ENCODE measurements around the gene MOBP.
A peak's percentile ranks its signal among the peaks of the same experiment; 100 is the strongest.
"Not testable (repeated sequence)": the region's sequence is repeated elsewhere in the genome, so short reads cannot be mapped to it uniquely, and the experiment has no call there.

The MOBP gene

GRCh38 chr3:39467394-39468107, at the start of gene MOBP:
MOBP (plus strand) TSS chr3:39467680; CDS start chr3:39502070, 34,390 bp downstream.
- no peak for DNase-seq (ENCODE audit: low read depth in 2 of 2)

- DNase-seq (ENCODE audit: low read depth in 2 of 2): not testable (repeated sequence)
These were observed 48.8 kb upstream of the MOBP start for GRCh38 chr3:39418556-39419225.

DNA sequence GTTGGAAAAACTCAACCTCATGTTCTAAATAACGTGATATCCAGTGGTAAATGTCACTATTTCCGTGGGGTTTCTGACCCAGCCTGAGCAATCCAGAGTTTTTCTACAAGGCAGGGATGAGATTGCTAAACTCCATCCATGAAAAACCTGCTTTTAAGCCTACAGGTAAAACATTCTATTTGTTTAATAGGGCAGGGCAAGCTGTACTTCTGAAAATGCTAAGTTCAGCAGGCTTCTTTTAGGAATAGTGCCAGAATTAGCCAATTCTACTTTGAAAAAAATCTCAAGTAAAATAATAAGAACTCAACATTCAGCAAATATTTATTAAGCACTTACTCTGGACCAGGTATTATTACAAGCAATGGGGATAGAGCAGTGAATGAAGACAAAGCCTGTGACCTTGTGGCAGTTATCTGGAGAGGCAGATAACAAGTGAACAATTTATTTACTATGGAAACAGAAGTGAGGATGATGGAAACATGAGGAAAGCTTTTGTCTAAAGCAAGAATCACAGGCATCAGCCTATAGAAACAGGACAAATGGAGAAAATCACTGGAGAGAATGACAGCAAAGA, 47.7 kb upstream of the MOBP start:
- no peak for DNase-seq (ENCODE audit: low read depth in 2 of 2)

DNA sequence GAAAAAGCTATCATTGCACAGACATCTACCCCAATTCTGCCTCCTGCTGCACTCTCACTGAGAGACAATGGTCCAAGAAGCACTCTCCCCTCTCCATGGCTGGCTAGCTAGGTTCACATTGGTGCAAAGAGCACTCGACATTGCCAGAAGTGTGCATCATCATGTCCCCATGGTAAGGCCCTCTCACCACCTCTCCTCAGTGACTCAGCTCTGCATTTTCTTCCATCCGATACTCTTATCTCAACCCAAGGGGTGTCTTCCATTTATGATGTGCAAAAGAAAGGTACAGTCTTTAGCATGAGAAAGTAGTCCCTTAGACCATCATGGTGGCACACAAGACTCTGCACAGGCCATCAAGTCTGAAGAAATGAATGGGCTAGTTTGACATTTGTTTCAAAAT, 46.9 kb upstream of the MOBP start:
- DNase-seq (ENCODE audit: low read depth in 2 of 2): no peak

- DNase-seq (ENCODE audit: low read depth in 2 of 2): no peak
These were observed 44.0 kb upstream of the MOBP start for GRCh38 chr3:39423436-39423970.

- no peak for DNase-seq (ENCODE audit: low read depth in 2 of 2)
These were observed 41.2 kb upstream of the MOBP start for GRCh38 chr3:39426312-39426711.

DNA sequence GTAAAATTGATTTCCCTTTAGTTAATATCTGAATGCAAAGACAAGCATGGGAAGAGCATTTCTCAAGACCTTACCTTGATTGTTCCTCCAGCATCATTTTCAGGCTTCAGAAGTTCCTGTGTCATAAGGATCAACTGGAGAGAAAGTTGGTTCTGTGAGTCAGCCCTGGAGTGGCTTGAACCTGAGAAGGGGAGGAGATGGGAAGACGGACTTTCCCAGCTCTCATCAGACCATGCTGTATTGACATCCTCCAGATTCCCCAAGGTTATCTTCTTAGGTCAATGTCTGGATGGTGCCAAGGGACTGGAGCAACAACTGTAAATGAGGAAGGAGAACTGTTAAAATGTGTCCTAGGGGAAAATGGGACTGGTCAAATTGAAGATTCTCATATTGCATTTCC, 40.0 kb upstream of the MOBP start:
- no peak for DNase-seq (ENCODE audit: low read depth in 2 of 2)

- DNase-seq (ENCODE audit: low read depth in 2 of 2): no peak
These were observed 38.7 kb upstream of the MOBP start for GRCh38 chr3:39428745-39429201.

GRCh38 chr3:39429466-39429865, 38.0 kb upstream of the MOBP start:
- no peak for DNase-seq (ENCODE audit: low read depth in 2 of 2)

- DNase-seq (ENCODE audit: low read depth in 2 of 2): no peak
These were observed 35.1 kb upstream of the MOBP start for GRCh38 chr3:39432342-39432741.

- DNase-seq (ENCODE audit: low read depth in 2 of 2): no peak
These were observed 33.8 kb upstream of the MOBP start for GRCh38 chr3:39433642-39434041.

GRCh38 chr3:39434574-39434973, 32.9 kb upstream of the MOBP start:
- DNase-seq (ENCODE audit: low read depth in 2 of 2): no peak

- DNase-seq (ENCODE audit: low read depth in 2 of 2): no peak
These were observed 32.3 kb upstream of the MOBP start for GRCh38 chr3:39435006-39435748.

DNA sequence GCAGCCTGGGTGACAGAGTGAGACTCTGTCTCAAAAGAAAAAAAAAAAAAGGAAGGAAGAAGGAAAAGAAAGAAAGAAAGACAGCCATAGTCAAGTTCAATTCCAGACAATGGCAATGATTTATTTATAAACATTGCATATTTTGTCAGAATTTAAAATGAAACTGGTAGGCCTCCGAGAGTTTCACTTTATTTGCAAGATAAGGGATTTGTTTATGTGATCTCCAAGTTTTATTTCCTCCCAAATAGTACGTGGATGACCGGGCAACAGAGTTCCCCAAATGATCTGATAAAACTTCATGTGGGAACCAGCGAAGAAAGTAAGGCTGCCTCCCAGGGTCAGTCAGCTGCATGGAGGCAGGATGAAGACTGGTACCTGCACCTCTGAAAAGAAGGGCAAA, 28.6 kb upstream of the MOBP start:
- DNase-seq (ENCODE audit: low read depth in 2 of 2): no peak

DNA sequence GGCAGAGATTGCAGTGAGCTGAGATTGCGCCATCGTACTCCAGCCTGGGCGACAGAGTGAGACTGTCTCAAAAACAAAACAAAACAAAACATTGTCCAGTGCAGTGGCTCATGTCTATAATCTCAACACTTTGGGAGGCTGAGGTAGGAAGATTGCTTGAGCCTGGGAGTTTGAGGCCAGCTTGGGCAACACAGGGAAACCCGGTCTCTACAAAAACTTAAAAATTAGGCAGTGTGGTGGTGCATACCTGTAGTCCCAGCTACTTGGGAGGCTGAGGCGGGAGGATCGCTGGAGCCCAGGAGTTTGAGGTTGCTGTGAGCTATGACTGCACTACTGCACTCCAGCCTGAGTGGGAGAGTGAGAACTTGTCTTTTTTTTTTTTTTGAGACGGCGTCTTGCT, 27.2 kb upstream of the MOBP start:
- no peak for DNase-seq (ENCODE audit: low read depth in 2 of 2)

- no peak for DNase-seq (ENCODE audit: low read depth in 2 of 2)
These were observed 23.9 kb upstream of the MOBP start for GRCh38 chr3:39443530-39443929.

DNA sequence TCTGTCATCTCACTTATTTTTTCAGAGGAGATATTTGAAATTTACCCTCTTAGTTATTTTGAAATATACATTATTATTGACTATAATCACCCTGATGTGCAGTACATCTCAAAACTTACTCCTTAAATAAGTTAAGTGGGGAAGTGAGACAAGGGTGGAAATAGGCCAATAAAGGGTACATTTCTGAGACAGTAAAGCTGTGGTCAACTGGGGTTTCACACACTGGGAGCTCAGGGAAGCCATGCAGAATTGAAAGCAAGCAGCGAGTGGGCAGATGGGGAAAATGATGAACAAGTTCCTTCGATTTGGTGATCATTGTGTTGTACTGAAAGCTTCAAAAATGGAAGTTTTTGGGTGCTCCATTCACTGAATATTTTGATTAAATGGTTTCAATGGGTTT, 21.6 kb upstream of the MOBP start:
- no peak for DNase-seq (ENCODE audit: low read depth in 2 of 2)

GRCh38 chr3:39446444-39446843, 21.0 kb upstream of the MOBP start:
- DNase-seq (ENCODE audit: low read depth in 2 of 2): no peak

DNA sequence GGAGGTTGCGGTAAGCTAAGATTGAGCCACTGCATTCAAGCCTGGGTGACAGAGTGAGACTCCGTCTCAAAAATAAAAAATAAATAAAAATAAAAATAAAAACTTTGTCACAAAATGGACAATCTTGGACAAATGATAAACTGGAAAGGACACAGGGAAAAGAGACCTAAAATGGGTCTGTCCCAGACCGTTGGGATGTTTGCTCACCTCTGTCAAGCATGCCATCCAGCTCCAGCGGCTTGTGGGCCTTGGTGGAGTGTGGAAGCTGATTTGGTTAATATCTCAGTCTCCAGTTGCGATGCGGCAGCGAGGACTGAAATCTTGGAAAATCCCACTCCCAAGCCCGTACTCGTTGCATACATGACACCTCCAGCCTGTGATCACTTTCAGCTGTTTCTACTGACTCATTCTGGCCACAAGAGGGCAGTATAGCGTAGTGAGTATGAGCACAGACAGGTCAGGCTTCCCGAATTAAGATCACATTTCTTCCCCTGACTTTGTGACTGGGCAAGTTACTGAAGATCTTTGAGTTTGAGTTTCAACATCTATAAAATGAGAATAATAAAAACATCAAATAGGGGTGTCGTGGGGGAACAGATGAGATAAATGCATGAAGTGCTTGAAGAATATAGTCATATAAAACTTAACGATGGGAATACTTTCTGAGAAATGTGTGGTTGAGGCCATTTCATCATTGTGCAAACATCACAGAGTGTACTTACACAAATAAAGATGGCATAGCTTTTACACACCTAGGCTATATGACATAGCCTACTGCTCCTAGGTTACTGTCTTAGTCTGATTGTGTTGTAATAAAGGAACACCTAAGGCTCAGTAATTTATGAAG, 19.6 kb upstream of the MOBP start:
- peak; percentile 21 to 43 for DNase-seq (ENCODE audit: low read depth in 2 of 2)

DNA sequence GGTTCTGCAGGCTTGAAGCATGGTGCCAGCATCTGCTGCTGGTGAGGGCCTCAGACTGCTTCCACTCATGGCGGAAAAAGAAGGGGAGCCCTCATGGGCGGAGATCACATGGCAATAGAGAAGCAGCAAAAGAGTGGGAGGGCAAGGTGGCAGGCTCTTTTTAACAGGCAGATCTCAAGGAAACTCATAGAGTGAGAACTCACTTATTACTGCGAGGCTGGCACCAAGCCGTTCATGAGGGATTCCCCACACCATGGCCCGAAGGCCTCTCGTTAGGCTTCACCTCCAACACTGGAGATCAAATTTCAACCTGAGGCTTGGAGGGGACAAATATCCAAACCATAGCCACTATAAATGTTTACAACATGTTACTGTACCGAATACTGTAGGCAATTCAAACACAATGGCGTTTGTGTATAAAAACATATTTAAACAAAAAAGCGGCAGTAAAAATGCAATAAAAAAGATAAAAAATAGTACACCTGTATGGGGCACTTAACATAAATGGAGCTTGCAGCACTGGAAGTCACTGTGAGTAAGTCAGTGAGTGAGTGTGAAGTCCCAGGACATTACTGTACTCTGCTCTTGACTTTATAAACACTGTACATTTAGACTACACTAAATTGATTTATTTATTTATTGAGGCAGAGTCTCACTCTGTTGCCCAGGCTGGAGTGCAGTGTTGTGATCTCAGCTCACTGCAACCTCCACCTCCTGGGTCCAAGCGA, 18.8 kb upstream of the MOBP start:
- no peak for DNase-seq (ENCODE audit: low read depth in 2 of 2)

- DNase-seq (ENCODE audit: low read depth in 2 of 2): no peak
These were observed 17.7 kb upstream of the MOBP start for GRCh38 chr3:39449796-39450195.

Measured in activated CD8-positive, alpha-beta memory T cell treated with anti-CD3 and anti-CD28 coated beads for 4 hours (primary cell).